ENCODE results near the gene MFNG.
"Not testable (repeated sequence)": the region's sequence is repeated elsewhere in the genome, so short reads cannot be mapped to it uniquely, and the experiment has no call there.

Gene MFNG

DNA sequence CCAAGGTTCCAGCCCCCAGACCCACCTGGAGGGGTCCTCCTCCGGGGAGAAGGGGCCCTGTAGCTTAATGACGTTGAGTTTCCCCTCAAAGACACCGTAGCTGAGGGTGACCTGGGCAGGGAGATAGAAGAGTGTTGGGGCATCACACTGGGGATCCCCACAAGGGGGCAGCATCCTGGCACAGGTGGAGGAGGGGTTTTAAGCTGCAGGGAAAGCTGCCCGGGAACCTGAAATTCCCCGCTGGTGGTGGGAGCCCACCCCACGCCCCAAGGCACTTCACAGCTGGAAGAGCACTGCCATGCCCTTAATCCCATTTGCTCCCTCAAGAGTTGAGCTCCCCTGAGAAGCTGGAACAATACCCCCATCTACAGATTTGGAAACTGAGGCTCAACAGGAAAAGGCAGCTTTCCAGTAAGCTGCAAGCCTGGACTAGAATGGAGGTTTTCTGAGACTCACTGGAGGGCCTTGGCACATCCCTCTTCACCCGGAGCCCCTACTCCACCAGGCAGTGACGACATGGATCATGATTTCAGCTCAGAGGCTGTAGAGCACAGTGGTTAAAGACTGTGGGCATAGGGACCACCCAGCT, 13.7 kb downstream of the MFNG start:
- DNase-seq, result peak; percentile 30

DNA sequence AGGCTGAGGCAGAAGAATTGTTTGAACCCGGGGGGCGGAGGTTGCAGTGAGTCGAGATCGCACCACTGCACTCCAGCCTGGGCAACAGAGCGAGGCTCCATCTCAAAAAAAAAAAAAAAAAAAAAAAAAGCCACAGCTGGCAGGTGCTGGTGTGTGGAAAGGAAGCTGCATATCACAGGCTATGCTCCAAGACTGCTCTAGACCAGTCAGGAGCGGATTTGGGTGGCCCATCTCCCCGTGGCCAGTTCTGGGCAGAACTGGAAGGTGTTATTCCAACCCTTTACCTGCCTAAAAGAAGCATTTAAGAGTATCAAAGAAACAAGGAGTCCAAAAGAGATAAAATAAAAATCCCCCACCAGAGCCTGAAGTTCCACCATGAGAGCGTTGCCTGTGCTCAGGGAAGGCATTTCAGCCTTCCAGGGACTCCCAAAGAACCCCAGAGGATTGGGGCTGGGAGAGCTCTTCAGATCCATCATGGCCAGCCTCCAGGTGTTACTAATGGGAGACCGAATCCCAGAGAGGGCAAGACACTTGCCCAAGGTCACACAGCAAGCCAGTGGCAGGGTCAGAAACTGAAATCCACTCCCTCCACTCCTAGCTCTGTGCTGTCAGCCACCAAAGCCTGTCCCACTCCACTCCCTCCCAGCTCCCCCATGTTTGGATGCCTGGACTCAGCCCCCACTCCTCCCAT, 14.3 kb downstream of the MFNG start:
- no peak for DNase-seq

DNA sequence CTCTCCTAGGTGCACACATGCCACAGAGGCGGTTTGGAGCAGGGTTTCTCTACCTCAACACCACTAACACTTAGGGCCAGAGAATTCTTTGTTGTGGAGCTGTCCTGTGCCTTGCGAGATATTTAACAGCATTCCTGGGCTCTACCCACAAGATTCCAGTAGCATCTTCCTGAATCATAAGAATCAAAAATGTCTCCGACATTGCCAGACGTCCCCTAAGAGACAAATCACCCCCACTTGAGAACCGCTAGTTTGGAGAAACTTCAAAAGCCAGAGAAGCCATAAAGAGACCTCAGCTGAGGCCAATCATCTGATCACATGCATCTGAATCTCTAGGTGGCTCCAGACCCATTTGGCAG, 16.1 kb downstream of the MFNG start:
- DNase-seq, result no peak

- DNase-seq, result no peak
These were observed 16.6 kb downstream of the MFNG start for GRCh38 chr22:37469416-37470086.

DNA sequence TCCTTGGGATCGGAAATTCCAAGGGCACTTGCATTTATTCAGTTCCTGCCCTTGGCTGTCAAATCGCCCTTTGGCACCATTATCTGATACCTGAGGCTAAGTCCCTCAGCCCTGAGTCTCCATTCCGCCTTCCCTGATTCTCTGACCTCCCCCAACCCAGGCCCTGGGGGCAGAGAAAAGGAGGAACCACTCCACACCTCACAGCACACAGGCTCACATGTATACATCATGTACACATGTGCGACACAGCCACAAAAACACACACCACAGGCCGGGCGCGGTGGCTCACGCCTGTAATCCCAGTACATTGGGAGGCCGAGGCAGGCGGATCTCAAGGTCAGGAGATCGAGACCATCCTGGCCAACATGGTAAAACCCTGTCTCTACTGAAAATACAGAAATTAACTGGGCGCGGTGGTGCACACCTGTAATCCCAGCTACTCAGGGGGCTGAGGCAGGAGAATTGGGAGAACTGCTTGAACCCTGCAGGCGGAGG, 17.9 kb downstream of the MFNG start:
- DNase-seq, result not testable (repeated sequence)

DNA sequence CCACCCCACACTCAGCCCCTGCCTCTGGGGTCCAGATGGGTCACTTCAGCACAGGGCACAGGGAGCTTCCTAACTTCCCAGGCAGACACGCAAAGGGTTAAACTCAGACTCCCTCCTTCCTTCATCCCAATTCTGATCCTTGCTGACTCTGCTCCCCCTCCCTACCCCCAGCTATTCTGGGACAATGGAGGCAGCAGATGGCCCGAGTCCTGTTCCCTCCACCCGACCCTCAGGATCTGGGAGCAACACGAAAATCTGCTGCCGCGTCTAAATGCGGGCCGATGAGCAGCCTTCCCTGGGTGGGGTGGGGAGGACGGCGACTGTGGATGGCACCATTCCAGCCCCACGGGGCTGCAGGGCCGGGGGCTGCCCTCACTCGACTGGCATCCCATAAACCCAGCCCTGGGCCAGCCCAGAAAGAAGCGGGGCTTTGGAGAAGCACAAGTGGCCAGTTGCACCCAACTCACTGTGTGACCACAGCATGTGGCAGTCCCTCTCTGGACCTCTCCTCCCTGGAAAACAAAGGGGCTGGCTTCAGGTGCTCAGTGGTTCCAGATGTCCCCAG, 18.7 kb downstream of the MFNG start:
- DNase-seq, result peak; percentile 61

DNA sequence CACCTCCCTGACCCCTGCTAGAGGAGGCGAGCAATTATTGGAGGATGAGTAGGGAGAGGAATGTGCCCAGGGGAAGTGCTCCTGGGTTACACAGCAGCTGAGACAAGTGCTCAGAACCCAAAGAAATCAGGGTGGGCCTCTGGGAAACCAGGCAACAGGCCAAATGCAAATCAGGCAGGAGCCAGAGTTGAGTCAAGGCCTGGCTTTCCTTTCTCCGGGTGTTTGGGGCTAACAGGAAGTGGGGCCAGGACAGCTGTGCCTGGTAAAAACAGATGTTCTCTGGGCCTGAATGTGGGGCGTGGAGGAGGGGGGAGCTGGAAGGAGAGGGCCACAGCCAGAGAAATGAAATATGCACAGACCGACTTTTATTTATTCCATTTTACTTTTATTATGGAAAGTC, 22.0 kb downstream of the MFNG start:
- DNase-seq, result peak; percentile 60

- DNase-seq, result no peak
These were observed 23.2 kb downstream of the MFNG start for GRCh38 chr22:37462983-37463382.

DNA sequence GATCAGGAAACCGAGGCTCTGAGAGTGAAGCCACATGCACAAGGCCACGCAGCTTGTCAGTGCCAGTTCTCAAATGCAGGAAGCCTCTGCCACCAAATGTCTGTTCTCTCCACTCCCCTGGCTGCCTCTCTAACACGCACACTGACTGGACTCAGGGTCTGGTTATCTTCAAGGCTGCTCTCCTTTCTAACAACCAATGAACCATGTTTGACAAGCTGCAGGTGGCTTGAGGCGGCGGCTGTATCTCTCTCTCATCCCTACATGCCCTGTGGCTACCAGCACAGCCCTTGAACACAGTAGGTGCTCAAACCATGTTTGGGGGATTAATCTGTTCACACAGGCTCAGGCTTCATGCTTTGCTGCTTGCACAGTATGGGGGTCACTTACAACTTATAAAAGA, 23.7 kb downstream of the MFNG start:
- DNase-seq, result no peak

DNA sequence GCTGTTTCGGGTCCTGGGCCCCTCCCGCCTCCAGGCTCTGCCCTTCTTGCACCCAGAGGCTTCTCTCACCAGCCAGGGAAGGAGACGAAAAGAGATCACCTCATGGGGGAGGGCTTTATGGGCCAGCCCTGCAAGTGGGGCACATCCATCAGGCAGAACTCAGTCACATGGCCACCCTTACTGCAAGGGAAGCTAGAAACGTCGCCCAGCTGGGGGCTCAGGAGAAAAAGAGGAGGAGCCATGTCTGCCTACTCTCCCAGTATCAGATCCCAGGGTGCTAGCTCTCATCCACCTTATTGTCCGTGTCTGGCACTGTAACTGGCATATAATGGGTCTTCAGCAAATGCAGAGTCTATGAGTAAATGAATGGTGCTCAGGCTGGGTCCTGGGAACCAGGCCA, 24.2 kb downstream of the MFNG start:
- DNase-seq, result peak; percentile 78

DNA sequence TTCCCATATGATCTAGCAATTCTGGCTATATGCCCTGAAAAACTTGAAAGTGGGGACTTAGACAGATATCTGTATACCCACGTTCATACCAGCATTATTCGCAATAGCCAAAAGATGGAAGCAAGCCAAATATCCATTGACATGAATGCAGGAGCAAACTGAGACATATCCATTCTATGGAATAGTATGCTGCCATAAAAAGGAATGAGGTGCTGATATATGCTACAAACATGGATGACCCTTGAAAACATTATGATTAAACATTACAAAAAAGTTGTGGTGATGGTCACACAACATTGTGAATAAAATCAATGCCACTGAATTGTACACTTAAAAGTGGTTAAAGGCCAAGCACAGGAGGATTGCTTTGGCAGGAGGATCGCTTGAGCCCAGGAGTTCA, 25.5 kb downstream of the MFNG start:
- no peak for DNase-seq

- peak; percentile 57 for DNase-seq
These were observed 27.0 kb downstream of the MFNG start for GRCh38 chr22:37459206-37459605.

GRCh38 chr22:37457093-37457893, 28.9 kb downstream of the MFNG start:
- DNase-seq, result peak; percentile 52

- no peak for DNase-seq
These were observed 29.8 kb downstream of the MFNG start for GRCh38 chr22:37456346-37456745.

DNA sequence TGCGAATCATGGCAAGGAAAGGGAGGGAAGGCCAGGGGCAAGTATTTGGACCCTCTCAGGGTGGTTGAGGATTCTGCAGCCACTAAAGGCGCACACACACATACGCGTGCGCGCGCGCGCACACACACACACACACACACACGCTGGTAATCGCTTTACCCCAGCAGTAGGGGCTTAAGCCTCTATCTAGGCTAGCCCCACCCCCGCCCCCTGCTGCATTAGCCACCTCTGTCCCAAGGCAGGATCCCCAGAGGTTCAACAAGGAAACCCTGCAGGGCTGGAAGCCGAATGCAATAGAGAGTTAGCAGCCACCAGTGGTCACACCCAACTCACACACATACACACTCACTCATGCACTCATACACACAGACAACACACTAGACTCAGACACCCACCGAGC, 30.3 kb downstream of the MFNG start:
- no peak for DNase-seq

DNA sequence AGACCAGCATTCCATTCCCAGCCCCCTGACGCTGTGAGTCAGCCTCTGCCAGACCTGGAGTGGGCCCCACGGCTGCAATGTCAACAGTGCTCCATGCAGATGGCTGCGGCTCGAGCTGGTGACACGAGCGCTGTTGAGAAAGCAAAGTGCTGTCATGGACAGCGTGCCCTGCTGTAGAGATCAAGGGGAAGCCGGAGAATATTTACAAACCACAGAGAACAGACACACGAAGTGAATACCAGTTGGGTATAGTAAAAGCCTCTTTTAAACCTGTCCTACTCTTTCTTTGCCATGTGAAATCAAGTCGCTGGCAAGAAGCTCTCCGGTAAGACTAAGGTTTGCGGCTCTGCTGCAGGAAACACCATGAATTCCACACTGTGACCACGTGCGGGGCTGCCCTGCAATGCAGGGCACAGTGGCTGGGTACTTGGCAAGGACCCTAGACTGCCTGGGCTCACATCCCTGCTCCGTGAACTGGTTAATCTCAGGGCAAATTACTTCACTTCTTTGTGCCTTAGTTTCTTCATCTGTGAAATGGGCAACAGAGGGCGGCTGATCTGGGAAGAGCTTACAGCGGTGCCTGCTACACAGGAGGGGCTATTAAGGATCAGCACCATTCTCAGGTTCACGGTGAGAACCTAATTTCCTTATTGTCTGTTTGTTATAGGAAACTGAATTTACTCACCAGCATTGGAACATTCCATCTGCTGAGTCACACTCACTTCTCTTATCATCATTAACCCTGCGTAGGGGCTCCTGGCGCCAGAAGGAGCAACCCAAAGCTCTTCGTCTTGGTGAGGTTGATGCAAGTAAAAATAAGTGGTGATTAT, 31.1 kb downstream of the MFNG start:
- no peak for DNase-seq

DNA sequence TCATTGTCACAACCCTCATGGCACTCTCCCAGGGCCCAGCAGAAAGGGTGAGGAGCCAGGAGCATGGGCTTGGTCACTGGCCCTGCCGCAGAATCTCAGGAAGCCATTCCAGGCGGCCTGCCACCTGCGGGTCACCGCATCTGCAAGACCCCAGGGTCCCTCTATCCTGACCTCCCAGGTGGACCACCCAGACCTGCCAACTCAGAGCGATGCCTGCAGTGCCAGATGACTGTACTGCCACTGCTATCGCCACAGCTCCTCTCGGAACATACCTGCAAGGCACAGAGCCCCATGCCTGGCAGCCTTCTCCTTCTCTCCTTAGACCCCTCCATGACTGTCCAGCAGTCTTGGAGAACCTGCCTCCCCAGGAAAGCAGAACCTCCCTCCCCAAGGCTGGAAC, 32.5 kb downstream of the MFNG start:
- no peak for DNase-seq

- DNase-seq, result no peak
These were observed 35.0 kb downstream of the MFNG start for GRCh38 chr22:37451218-37451617.

DNA sequence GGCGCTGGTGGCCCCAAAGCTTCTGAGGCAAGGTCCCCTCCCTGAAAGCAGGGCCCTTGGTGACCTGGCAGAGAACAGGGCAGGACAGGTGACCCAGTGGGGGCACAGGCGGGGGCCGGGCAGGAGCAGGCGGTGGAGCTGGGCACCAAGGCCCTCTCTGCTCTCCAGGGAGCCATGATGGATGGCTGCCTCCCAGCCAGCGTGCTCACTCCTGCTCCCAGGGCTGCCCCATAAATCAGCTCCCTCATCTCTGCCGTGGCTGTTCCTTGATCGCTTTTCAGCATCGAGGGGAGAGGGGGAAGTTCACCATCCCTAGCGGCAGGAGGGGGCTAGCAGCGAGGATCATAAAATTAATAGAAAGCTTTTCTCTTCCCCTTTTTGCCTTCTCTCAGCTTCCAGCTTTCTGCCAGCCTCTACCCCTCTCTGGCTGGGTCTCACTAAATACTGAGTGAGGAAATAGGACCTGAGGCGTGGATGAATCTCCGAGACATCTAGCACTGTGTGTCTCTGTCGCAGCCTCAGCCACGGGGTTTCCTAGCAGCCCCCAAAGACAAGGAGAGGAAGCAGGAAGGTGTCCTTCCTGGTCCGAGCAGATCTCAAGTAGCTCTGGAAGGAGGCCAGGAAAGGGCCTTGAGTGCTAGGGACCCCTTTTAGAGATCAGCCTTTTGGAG, 36.7 kb downstream of the MFNG start:
- no peak for DNase-seq

DNA sequence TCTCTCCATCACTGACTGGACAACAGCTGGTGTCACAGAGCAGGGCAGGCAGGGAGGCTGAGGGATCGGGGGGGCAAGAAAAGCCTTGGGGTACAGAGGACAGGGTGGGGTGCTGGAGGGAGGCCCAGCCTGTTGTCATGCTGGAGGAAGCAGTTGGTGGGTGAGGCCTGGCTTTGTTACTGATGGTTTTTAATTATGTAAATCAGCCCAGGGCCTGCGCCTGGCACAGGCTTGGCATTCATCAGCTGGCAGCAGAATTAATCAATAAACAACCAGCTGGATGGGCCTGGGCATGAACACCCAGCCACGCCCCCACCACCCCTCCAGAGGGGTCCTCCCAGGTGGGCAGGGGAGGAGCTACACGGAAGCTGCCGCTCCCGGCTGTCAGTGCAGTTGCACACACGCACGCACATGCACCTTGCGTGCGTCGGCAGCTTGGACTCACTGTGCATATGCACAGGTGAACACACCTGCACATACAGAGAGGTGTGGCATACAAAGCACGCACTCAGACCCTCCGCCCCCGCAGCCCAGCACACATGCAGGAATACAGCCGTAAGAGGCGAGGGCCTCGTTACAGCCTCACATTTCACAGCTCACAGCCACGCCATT, 37.6 kb downstream of the MFNG start:
- peak; percentile 87 for DNase-seq

DNA sequence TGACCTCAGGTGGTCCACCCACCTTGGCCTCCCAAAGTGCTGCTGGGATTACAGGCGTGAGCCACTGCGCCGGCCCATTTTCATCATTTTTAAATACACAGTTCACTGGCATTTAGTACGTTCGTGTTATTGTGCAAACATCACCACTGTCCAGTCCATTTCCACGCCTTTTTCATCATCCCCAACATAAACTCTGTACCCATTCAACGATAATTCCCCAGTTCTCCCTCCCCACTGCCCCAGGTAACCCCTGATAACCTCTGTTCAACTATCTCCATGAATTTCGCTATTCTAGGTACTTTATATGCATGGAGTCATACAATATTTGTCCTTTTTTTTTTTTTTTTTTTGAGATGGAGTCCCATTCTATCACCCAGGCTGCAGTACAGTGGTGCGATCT, 40.7 kb downstream of the MFNG start:
- DNase-seq, result no peak

All from NCI-H1694 (cell line).